Bone marrow (tissue), 2 donors: ENCODE data around the gene PCMTD2.

Experiments used
- DNase-seq, 2 donors: peaks; one replicate each; lab custom pipeline; 2025; lab: John Stamatoyannopoulos, UW

Gene PCMTD2

DNA sequence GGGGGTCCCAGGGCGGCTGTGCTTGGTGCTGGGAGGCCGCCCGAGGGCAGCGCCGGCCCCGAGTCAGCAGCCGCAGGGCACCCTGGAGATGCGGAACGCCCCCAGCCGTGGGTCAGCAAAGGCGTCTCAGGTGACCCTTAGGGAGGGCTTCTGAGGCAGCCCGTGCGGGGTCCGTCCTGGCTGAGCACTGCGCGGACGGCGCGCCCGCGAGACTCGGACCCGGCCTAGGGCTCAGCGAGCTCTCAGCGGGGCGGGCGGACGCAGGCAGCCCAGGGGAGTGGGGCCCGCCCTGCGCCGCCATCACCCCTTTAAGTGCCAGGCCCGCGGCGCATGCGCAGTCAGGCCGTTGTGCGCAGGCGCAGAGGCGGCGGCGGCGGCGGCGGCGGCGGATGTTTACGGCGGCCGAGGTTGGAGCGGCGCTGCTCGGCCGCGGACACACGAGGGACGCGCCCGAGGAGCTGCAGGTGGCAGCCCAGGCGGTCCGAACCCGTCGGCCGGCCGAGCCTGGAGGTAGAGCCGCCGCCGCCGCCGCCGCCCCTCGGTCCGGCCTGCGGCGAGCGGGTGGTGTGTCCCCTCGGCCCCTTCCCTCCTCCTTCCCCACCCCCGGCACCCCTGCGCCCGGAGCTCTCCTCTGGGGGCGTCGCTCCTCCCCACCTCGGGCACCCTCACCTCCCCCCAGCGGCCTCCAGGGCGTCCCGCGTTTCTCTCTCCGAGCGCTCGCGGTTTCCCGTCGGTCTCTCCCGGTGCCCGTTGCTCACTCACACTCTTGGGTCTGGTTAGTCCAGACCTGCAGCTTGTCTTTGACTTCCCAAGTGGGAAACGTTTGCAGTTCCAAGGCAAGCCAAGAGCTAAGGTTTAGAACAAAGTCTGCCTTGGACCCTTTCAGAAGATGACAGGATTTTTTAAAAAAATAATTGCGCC is at the start of gene PCMTD2:
Gene PCMTD2, plus strand, starts transcription at position 388 of the 921 bp plus-strand sequence. CDS start 4,218 bp downstream, outside the sequence.
- DNase-seq, result peak; percentile 54 to 77

DNA sequence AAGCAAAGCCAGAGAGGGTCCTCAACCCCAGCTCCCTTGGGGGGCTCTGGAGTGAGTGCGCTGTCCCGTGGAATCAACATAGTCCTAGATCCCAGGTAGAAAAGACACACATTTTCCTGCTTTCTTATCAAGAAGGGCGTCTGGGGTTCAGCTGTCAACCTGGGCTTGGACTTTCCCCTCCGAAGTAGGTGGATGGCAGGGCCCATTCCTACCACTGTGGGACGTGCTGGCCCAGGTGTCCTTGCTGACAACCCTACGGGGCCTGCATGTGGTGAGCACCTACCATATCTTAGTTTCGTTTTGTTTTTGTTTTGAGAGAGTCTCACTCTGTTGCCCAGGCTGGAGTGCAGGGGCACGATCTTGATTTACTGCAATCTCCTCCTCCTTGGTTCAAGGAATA is 48.9 kb upstream of the PCMTD2 start:
- no peak for DNase-seq

DNA sequence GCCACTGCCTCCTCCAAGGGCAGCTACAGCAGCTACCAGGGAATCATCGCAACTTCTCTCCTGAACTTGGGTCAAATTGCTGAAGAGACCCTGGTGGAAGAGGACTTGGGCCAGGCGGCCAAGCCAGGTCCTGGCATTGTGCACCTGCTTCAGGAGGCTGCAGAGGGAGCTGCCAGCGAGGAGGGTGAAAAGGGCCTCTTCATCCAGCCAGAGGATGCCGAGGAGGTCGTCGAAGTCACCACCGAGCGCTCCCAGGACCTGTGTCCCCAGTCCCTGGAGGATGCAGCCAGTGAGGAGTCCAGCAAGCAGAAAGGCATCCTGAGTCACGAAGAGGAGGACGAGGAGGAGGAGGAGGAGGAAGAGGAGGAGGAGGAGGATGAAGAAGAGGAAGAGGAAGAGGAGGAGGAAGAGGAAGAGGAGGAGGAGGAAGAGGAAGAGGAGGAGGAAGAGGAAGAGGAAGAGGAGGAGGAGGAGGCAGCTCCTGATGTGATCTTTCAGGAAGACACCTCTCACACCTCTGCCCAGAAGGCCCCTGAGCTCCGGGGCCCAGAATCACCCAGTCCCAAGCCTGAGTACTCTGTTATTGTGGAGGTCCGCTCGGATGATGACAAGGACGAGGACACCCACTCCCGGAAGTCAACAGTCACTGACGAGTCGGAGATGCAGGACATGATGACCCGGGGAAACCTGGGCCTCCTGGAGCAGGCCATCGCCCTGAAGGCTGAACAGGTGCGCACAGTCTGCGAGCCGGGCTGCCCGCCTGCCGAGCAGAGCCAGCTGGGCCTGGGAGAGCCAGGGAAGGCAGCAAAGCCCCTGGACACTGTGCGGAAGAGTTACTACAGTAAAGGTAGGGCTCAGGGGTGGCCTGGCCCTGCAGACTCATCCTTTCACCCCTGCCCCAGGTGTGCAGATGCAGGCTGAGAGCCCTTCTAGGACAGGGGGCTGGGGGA is 47.6 kb upstream of the PCMTD2 start:
- DNase-seq, result no peak

DNA sequence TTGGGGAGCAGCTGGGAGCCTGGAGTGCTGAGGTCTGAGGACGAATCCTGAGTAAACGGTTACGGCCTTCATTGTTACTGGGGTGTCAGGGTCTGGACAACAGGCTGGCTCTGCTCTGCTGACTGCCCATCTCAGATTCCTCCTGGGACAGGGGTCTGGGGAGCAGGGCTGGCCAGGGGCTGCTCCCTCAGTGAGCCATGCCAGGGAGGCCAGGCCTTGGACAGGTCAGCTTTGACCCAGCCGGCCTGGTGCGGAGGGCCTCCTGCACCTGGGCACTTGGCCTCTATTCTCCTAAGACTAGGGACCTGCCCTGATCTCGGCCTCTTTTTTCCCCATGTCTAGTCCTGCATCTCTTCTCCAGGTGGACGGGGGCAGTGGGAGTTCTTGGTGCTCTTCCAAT is 46.4 kb upstream of the PCMTD2 start:
- no peak for DNase-seq

DNA sequence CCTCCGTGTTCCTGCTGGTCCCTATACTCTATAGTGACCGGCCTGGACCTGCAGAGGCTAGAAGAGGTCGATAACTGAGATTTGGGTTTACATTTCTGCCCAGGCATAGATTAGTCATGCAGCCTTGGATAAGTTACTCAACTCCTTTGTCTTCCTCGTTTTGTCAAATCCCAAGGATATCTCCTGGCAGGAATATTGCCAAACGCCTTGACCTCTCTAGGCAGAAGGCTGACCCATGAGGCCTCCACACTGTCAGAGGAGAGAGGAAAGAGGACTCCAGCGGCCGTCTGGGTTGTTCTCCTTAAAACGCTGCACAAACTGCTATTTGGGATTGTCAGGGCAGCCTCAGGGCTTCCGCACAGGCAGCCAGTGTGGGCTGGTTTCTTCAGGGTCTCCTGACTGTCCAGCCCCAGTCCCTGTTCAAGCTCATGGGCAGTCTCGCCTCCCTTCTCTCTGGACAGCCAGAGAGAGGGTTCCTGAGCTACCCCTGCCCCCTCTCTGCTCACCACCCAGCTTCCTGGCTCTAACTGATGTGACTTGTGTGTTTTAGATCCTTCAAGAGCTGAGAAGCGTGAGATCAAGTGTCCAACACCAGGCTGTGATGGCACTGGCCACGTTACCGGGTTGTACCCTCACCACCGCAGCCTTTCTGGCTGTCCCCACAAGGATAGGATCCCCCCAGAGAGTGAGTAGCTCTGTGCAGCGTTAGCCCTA is 44.7 kb upstream of the PCMTD2 start:
- DNase-seq, result no peak

DNA sequence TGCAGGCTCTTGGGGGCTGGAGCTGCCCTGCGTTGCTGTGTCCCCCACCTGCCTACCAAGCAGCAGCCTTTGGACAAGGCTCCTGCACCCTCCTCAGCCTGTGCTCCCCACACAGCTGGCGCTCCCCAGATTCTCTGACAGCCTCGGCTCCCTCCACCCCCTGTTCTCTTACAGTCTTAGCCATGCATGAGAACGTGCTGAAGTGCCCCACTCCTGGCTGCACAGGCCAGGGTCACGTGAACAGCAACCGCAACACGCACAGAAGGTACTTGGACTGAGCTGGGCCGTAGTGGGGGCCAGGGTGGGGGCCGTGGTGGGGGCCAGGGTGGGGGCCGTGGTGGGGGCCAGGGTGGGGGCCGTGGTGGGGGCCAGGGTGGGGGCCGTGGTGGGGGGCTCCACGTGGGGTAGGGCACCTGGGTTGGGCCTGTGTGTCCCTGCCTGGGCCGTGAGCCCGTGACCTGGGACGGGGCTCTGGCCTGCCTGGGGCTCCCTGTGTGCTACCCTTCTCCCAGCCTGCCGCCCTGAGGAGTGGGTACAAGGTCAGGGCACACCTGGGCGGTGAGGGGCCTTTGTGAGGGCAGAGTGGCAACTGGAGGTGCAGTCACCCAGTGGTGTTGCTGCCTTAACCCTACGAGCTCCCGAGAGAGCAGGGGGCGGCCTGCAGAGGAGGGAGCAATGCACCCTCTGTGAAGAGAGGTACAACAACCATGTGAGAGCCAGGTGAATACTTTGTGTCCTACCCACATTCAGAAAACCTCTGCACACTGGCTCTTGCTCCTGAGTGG is 43.5 kb upstream of the PCMTD2 start:
- DNase-seq, result no peak

DNA sequence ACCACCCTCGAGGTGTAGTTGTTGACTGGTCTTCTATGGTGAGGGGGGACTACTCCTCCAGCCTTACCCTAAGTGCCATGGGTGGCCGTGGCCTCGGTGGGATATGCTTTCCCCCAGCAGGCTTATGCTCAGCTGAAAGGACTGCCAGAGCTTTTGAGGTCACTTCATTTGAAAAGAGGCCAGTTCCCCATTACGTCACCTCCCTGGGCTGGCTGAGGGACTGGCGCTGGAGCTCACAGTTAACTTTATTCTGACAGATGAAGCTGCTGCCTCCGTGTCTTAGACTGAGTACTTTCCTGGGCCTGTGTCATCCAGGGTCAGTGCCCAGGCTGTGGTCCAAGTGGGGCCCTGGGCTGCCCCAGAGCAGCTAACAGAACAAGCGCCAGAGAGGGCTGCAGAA is 42.8 kb upstream of the PCMTD2 start:
- no peak for DNase-seq

DNA sequence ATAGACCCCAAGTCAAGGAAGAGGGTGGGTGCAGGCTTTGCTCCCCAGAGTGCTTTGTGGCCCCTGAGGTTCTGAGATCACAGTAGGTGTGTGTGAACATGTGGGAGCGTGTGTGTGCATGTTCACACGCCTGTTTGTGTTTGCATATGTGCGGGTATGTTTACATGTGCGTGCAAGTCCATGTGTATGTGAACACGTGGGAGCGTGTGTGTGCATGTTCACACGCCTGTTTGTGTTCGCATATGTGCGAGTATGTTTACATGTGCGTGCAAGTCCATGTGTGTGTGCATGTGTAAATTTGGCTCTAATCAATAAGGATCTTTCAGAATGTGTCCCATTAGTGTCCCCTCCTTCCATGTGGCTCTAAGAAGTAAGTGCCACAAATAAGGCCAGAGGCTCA is 41.4 kb upstream of the PCMTD2 start:
- DNase-seq, result no peak

DNA sequence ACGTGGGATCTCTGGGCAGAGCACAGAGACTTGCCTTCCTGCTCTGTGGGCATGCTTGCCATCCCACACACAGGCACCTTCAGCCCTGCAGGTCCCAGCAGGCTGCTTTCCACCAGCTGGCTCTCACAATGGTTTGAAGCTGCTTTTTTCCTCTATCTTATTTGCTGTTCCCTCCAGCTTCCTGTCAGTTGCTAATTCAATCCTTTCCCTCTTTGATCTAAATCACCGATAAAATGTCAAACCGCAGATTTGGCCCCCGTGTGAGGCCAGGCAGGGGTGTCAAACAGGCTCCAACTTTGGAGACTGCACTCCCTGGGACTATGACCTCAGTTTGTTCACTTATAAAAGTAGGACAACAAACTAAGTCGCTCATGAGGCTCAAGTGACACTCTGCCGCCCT is 40.6 kb upstream of the PCMTD2 start:
- no peak for DNase-seq

DNA sequence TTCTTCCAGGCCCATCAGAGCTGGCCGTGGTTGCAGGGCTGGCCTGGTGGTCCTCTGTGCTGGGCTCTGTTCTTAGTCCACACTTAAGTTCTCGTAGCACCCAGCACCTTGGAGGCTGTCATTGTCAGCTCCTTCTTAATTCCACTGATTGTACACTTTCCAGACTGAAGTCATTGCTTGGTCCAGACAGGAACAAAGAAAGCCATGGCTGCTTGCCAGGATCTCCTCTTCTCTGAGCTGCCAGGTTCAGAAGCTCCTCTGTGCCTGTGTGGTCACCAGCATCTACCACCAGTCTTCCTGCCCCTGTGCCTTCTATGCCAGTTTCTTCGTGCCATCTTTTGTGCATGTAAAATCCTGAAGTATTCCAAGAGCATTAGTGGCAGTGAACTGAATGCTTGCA is 39.5 kb upstream of the PCMTD2 start:
- DNase-seq, result no peak

DNA sequence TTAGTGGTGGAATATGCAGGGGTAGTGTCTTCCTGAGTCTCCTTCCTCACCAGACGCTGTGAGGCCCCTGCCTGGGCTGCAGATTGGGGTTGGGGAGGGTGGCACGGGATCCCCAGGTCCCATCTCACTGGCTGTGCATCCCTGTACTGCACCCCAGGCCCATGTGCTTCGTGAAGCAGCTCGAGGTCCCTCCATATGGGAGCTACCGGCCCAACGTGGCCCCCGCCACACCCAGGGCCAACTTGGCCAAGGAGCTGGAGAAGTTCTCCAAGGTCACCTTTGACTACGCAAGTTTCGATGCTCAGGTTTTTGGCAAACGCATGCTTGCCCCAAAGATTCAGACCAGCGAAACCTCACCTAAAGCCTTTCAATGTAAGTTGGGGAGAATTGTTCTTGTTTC is 38.6 kb upstream of the PCMTD2 start:
- DNase-seq, result no peak

DNA sequence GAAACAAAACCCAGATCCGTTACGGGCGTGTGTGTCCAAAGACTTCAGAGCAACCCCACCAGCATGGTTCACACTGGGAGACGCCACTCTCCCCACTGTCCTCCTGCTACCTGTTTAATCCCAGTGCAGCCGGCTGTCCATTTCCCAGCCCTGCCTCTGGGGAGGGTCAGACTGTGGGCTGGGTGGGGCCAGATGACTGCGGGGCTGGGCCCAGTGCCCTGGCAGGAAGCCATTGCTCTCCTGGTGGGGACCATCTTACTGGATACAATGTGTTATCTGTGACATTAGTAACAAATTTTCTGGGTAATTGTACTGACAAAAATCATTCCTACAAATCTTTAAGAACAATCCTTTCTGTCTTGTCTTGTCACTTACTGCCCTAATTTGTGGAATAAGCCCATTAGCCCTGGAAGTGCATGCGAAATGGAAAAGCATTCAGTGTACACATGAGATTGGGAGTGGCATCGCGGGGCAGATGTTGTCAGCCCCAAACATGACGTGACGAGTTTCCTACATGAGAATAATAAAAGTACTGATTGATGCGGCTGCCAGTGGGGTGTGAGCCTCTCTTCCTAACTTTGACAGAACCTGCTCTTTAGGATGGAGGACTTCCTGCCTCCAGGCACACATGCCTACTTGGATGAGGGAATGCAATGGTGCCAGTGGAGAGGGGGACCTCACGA is 37.9 kb upstream of the PCMTD2 start:
- no peak for DNase-seq

DNA sequence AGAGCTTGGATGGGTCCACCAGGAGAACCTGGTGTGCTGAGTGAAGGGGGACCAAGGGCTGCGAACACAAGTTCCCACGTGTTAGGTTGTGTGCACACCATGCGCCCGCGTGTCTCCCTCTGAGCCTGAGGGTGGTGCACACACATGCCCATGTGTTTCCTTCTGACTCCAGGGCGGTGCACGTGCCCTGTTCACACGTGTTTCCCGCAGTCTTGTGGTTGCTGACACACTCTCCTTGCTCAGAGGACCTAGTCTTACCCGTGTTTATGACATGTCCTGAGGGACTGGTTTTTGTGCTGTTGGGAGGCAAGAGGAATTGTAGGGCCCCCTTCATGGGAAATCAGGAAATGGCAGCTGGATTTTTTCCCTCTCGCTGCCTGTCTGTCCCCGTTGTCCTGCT is 36.3 kb upstream of the PCMTD2 start:
- no peak for DNase-seq

DNA sequence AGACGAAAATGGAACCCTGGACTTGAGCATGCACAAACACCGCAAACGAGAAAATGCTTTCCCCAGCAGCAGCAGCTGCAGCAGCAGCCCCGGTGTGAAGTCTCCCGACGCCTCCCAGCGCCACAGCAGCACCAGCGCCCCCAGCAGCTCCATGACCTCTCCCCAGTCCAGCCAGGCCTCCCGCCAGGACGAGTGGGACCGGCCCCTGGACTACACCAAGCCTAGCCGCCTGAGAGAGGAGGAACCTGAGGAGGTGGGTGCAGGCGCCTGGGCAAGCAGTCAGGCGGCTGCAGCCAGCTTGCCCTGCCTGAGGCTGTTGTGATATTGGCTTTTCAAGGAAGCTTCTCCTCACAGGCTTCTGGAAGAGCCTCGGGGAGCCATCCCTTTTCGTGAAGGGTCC is 35.8 kb upstream of the PCMTD2 start:
- DNase-seq, result no peak

DNA sequence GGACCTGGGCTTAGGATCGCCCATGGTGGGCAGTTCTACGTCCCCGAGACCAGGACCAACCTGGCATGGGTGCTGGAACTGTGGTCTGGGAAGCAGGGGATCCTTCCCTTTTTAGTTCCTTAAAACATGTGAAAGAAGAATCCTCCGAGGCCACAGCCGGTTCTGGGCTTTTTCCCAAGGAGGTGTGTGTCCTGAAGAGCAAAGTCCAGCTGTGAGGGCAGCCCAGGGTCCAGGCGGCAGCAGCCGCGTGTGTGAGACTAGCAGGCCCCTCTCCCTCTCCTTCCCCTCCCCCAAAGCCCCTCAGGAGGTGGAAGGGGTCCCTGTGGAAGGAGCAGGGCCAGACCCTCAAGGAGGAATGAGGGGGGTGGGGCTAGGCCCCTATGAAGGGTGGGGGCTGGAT is 35.1 kb upstream of the PCMTD2 start:
- DNase-seq, result no peak

DNA sequence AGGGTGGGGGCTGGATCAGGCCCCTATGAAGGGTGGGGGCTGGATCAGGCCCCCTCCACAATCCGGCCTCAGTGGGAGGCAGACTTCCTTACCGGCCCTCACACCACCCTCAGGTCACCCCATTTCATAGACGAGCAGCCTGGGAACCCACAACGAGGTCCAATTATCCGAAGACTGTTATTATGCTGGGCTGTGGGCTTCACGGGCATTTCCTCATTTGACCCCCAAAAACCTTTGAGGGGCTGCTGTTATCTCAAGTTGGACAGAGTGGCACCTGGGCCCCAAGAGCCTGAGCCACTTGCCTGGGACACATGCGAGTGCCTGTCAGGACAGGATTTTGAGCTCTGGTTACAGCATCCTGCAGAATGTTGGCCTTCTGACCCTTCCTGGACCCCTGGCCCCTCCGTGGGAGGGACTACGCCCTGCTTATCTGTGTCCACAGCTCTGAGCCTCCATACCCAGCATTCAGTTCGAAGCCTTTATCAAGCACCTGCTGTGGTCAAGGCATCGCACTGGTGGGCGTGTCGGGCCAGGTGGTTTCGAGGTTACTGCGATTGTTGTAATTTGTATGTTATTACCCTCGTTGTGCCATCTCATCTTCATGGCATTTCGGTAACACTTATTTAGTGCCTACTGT is 34.5 kb upstream of the PCMTD2 start:
- no peak for DNase-seq

DNA sequence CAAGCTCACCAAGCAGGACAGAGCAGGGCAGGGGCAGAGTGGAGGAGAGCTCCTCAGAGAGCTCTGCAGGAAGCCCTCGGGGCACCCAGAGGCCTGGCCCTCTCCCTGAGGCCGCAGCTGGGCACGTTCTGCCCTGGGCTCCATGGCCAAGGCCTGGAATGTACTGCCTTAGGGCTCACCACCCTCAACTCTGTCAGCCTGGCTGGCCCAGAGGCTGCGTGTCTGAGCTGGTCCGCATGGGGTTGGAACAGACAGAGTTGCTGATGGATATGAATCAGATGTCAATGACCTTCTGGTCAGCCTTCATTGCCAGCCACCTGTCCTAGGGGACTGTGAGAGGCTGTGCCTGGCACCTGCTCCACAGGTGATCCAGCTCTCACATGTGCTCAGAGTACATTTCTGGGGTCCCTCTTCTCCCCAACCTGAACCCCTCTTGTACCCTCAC is 33.2 kb upstream of the PCMTD2 start:
- no peak for DNase-seq

DNA sequence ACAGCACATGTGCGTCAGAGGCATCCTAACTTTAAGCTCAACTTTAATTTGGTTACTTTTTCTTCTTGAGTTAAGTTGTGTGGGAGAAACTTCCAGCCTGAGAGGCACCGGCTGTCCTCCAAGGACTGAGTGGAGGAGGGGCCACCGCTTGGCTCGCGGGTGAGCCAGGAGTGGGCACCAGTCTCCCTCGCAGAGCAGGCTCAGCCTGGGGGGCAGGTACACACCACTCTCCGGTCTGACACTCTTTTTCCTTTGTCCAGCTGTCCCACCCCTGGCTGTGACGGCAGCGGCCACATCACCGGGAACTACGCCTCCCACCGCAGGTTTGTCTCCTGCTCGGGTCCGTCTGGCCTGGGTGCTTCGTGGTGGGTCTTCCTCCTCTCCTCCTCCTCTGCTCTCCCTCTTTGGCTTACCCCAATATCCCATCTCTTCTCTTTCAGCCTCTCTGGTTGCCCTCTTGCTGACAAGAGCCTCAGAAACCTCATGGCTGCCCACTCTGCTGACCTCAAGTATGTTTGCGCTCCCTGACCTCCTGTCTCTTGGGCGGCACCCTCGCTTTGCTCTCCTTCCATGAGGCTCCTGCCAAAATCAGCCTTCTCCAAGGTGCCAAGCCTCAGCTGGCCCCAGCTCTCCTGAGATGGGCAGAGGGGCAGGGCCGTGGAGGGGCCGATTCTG is 32.6 kb upstream of the PCMTD2 start:
- no peak for DNase-seq

DNA sequence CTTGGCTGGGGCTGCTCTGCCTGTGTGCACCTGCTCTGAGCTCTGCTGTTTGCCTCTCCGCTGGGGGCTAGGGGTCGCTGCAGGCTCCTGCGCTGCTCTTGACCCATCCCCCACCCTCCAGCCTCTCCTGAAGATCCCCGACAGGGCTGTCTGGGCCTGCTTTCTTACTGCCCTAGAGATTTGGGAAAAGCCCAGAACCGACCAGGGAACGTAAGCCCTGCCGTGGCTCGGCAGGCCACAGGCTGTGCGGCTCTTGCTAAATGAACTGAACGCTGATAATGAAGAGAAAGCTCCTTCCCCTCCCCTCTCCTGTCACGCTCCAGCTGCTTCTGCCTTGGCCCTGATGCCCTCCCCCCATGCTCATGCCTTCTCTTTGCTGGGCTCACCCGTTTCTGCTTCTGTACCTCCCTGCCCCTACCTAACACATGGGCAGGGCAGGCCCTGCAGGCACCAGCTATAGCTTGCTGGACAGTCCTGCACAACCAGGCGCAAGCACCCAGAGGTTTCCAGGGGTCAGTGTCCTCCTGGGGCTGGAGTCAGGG is 32.0 kb upstream of the PCMTD2 start:
- DNase-seq, result no peak
